OCI-LY3 (cell line): ENCODE data around the gene GUCA1C.

Source experiments
- H2AFZ ChIP-seq: fragments of 200-600, 300-600 bp; shearing (Covaris generic); 2 replicates; pipeline ENCODE4 v1.6.0; 2014; ENCODE audit warnings: antibody characterized with exemption, low read depth, low read length
- H3K27ac ChIP-seq: fragments of 200-600, 300-600 bp; sonication (generic); 2 replicates; pipeline ENCODE4 v1.5.1; 2014; ENCODE audit warnings: mild to moderate bottlenecking, low read length, moderate library complexity, mixed read lengths
- H3K27me3 ChIP-seq: fragments of 200-600, 300-600 bp; sonication (generic); 2 replicates; pipeline ENCODE4 v1.6.1; 2014; ENCODE audit warnings: low read depth, low read length, mixed read lengths
- H3K36me3 ChIP-seq: fragments of 200-600, 300-600 bp; sonication (generic); replicated peaks from 2 replicates; pipeline ENCODE3; 2014; ENCODE audit warnings: low read depth, low read length, mixed read lengths
- H3K4me1 ChIP-seq: fragments of 300-600, 200-600 bp; sonication (generic); 2 replicates; pipeline ENCODE4 v1.6.1; 2014; ENCODE audit warnings: low read length, mixed read lengths
- H3K4me2 ChIP-seq: fragments of 200-600, 300-600 bp; sonication (generic); 2 replicates; pipeline ENCODE4 v1.6.1; 2014; ENCODE audit warnings: low read length, mixed read lengths
- H3K4me3 ChIP-seq: fragments of 300-600, 200-600 bp; sonication (generic); 2 replicates; pipeline ENCODE4 v1.5.1; 2014; ENCODE audit warnings: antibody characterized with exemption, mild to moderate bottlenecking, low read length, moderate library complexity
- H3K79me2 ChIP-seq: fragments of 300-600, 200-600 bp; shearing (Covaris generic); 2 replicates; pipeline ENCODE4 v1.6.1; 2014; ENCODE audit warnings: mild to moderate bottlenecking, low read length, mixed read lengths
- H3K9ac ChIP-seq: fragments of 300-600, 200-600 bp; shearing (Covaris generic); 2 replicates; pipeline ENCODE4 v1.6.0; 2014; ENCODE audit warnings: mild to moderate bottlenecking, low read length, moderate library complexity
- H3K9me3 ChIP-seq: fragments of 200-600, 300-600 bp; shearing (Covaris generic); 2 replicates; pipeline ENCODE4 v1.6.1; 2014; ENCODE audit warnings: low read length, mixed read lengths; ENCODE audit not compliant: insufficient read depth
- H4K20me1 ChIP-seq: fragments of 200-600, 300-600 bp; sonication (generic); 2 replicates; pipeline ENCODE4 v1.6.1; 2016; ENCODE audit warnings: low read length, mixed read lengths; ENCODE audit not compliant: insufficient read depth
- CTCF ChIP-seq: fragments of 200-600, 300-600 bp; sonication (generic); IDR thresholded peaks from 2 replicates; pipeline ENCODE4 v1.5.1; 2014; ENCODE audit warnings: antibody characterized with exemption, low read length, low read depth
- EZH2phosphoT487 ChIP-seq: fragments of 200-600 bp; shearing (Covaris generic); IDR thresholded peaks from 2 replicates; pipeline ENCODE4 v1.6.1; 2018; ENCODE audit warnings: antibody characterized with exemption, mixed run types, low read depth

The GUCA1C gene

GRCh38 chr3:108894981-108895380 lies 58.7 kb downstream of the GUCA1C start:
- Histone ChIP-seq H3K4me2 (no peak overlapping the region), H3K27me3 (no peaks in the 10 kb centered on the region), H3K27ac (no peak overlapping the region), H3K4me3 (no peak overlapping the region), H2AFZ (no peak overlapping the region), H4K20me1 (no peaks in the 10 kb centered on the region), H3K9ac (no peak overlapping the region), H3K36me3 (no peaks in the 10 kb centered on the region), H3K79me2 (no peaks in the 10 kb centered on the region), H3K4me1 (no peaks in the 10 kb centered on the region), H3K9me3 (no peaks in the 10 kb centered on the region)
- TF ChIP-seq CTCF, result no peak
- TF ChIP-seq EZH2phosphoT487, result no peak

GRCh38 chr3:108891833-108892232 lies 61.8 kb downstream of the GUCA1C start:
- no peaks in the 10 kb centered on the region for H3K9me3 ChIP-seq
- H3K4me2 ChIP-seq, result no peak overlapping the region
- no peaks in the 10 kb centered on the region for H3K79me2 ChIP-seq
- no peak overlapping the region for H3K9ac ChIP-seq
- H2AFZ ChIP-seq, result no peak overlapping the region
- no peaks in the 10 kb centered on the region for H4K20me1 ChIP-seq
- H3K27ac ChIP-seq, result no peak overlapping the region
- TF ChIP-seq CTCF, result no peak
- no peak for TF ChIP-seq EZH2phosphoT487
- H3K4me1 ChIP-seq, result no peaks in the 10 kb centered on the region
- no peak overlapping the region for H3K4me3 ChIP-seq
- H3K36me3 ChIP-seq, result no peaks in the 10 kb centered on the region
- H3K27me3 ChIP-seq, result no peaks in the 10 kb centered on the region

GRCh38 chr3:108887777-108888176 lies 65.9 kb downstream of the GUCA1C start:
- H4K20me1 ChIP-seq, result no peaks in the 10 kb centered on the region
- no peaks in the 10 kb centered on the region for H3K36me3 ChIP-seq
- H3K4me1 ChIP-seq, result no peaks in the 10 kb centered on the region
- no peaks in the 10 kb centered on the region for H3K9me3 ChIP-seq
- no peak overlapping the region for H3K27ac ChIP-seq
- H3K27me3 ChIP-seq, result no peaks in the 10 kb centered on the region
- H3K4me2 ChIP-seq, result no peak overlapping the region
- H2AFZ ChIP-seq, result no peak overlapping the region
- H3K9ac ChIP-seq, result no peak overlapping the region
- H3K4me3 ChIP-seq, result no peak overlapping the region
- no peak for TF ChIP-seq EZH2phosphoT487
- no peak for TF ChIP-seq CTCF
- H3K79me2 ChIP-seq, result no peaks in the 10 kb centered on the region

GRCh38 chr3:108887121-108887520 lies 66.6 kb downstream of the GUCA1C start:
- TF ChIP-seq EZH2phosphoT487, result no peak
- no peak for TF ChIP-seq CTCF
- Histone ChIP-seq H3K9me3 (no peaks in the 10 kb centered on the region), H3K4me2 (no peak overlapping the region), H3K27me3 (no peaks in the 10 kb centered on the region), H3K4me3 (no peak overlapping the region), H3K4me1 (no peaks in the 10 kb centered on the region), H3K79me2 (no peaks in the 10 kb centered on the region), H3K36me3 (no peaks in the 10 kb centered on the region), H2AFZ (no peak overlapping the region), H3K9ac (no peak overlapping the region), H3K27ac (no peak overlapping the region), H4K20me1 (no peaks in the 10 kb centered on the region)
